HG03097 (cell line): ENCODE data around the gene PLA2G7.

Experiments
- ATAC-seq: cut with Tn5 transposase; IDR thresholded peaks from one replicate; pipeline ENCODE4 v1.9.1; 2021; ENCODE audit not compliant: unreplicated experiment, low FRiP score

PLA2G7 gene

DNA sequence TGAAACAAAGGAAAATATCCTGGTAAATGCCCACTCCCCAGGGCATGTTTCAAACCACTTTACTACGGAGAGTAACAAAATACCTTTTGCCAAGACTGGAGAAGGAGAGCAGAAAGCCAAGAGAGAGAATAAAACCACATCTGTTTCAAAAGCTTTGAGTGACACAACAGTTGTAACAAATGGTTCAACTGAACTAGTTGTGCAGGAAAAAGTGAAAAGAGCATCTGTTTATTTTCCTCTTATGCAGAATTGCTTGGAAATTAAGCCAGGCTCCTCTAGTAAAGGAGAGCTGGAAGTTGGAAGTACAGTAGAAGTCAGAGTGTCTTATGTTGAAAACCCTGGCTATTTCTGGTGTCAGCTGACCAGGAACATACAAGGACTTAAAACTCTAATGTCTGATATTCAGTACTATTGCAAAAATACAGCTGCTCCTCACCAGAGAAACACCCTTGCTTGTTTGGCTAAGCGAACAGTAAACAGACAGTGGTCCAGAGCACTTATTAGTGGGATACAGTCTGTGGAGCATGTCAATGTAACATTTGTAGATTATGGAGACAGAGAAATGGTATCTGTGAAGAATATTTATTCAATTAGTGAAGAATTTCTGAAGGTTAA, 44.9 kb downstream of the PLA2G7 start:
- ATAC-seq = no peak

DNA sequence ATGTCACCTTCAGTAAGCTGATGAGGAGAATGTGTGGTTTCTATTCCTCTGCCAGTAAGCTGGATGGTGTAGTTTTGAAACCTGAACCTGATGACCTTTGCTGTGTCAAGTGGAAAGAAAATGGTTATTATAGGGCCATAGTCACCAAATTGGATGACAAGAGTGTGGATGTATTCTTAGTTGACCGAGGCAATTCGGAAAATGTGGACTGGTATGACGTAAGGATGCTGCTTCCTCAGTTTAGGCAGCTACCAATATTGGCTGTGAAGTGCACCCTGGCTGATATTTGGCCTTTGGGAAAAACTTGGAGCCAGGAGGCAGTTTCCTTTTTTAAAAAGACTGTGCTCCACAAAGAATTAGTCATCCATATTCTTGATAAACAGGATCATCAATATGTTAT, 45.5 kb downstream of the PLA2G7 start:
- no peak for ATAC-seq

DNA sequence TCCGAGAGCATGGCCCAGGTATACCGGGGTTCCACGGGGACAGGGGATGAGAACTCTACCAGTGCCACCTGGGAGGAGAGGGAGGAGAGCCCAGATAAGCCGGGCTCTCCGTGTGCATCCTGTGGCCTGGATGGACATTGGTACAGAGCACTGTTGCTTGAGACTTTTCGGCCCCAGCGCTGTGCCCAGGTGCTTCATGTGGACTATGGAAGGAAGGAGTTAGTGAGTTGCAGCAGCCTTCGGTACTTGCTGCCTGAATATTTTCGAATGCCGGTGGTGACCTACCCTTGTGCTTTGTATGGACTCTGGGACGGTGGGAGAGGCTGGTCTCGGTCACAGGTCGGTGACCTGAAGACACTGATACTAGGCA, 46.2 kb downstream of the PLA2G7 start:
- no peak for ATAC-seq

DNA sequence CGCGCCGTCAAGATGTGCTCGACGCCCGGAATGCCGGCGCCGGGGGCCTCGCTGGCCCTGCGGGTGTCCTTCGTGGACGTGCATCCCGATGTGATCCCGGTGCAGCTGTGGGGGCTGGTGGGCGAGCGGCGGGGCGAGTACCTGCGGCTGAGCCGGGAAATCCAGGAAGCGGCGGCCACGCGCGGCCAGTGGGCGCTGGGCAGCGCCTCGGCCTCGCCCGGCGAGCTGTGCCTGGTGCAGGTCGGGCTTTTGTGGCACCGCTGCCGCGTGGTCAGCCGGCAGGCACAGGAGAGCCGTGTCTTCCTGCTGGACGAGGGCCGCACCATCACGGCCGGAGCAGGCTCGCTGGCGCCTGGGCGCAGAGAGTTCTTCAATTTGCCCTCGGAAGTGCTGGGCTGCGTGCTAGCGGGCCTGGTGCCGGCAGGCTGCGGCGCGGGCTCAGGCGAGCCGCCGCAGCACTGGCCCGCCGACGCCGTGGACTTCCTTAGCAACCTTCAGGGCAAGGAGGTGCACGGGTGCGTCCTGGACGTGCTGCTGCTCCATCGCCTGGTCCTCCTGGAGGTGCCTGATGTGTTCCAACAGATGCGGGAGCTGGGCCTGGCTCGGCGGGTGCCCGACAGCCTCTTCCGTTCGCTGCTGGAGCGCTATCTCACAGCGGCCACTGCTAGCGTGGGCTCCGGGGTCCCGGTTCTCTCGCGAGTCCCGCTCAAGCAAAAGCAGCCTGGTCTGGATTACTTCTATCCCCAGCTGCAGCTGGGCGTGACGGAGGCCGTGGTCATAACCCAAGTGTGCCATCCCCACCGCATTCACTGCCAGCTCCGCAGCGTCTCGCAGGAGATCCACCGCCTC, 46.8 kb downstream of the PLA2G7 start:
- no peak for ATAC-seq

DNA sequence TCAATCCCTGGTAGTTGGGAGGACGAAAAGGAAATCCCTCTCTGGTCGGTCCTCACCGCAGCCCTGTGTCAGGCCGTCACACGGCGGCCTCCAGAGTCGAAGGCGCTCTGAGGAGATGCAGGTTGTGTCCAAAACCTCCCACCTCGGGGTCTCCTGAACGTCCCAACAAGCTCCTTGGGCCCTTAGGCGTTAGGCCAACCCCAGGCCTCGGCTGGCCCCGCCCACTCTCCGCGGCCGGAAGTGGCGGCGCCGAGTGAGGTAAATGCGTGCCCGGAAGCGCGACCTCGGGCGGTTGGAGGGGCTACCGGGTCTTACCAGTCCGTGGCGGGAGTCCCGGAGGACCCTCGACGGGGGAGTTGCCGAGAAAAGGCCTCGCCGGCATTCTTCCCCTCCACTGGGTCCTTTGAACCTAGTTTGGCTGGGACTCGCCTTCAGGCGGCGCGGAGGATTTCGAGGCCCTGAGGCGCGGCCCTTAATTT, 47.5 kb downstream of the PLA2G7 start, which contains the start of gene TDRD6:
TSS of gene TDRD6 (plus strand) at position 267 of the 479 bp plus-strand sequence. CDS start 244 bp downstream, outside the sequence.
- no peak for ATAC-seq

DNA sequence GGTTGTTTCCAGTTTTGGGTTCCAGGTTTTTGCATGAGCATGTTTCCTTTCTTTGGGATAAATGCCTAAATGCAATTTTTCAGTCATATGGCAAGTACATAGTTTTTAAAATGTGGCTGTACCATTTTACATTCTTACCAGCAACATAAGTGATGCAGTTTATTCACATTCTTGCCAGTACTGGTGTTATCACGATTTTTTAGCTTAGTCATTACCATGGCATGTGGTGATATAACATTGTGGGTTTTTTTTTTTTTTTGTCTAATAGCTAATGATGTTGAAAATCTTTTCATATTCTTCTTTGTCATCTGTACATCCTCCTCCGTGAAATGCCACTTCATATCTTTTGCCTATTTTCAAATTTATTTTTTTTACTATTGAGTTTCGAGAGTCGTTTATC, 50.4 kb downstream of the PLA2G7 start:
- no peak for ATAC-seq

DNA sequence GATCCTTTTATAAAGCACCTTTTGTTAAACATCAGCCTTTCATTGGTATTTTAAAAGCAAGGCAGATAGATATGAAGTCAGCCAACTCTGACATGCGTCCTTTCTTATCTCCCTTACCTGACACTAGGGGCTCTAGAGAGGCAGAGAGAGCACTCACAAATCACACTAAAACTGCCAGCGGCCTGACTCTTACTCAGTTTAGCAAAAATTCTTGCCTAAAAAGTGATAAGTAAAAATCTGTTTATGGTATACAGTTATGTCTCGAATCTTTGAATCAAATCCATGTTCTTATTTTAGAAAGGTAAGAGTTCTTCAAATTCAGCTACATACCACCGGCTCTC, 57.9 kb downstream of the PLA2G7 start:
- ATAC-seq = no peak

DNA sequence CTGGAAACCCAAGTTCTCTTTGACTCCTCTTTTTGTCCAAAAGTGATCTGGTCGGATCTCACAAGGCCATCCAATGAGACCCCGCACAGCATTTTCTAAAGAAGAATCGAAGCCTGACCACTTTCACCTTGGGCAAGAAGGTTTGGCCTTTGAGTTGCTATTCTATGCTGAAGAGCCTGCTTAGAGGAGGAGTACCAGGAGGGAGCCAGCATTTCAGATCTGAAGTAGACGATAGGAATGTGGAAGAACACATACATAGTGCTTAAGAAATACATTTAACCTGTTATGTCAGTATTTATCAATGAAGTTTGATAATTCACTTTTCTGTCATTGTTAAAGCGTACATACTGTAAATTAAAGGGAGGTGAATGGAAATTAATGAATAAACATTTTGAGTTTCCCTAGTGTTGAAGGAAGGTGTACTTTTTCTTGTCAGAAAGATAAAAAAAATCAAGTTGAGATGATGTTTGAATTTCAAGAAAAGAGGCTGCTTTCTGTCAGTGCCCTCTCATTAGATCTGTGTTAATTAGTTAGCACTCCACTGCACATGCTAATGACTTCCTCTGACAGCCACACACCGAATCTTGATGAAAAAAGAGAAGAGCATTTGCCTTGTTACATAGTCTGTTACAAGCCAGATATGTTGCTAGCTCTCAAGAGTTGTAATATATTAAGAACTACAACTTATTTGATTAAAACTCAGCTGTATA, 58.4 kb downstream of the PLA2G7 start:
- ATAC-seq = no peak

DNA sequence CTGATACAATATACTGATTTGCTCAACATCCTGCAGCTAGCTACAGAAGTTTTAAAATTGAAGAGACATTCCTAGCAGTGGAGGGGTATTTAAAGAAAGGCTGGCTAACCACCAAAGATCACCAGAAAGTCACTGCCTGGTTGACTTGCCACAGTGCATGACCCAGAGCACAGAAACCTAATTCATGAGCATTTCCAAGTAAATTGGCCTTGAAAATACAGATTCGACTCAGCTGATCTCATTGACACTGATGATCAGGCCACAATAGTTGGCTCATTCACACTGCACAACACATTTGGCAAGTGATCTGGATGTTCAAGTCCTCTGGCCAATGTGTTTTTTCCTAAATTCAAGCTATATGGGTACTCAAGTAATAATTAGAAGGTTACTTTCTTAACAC, 60.8 kb downstream of the PLA2G7 start:
- no peak for ATAC-seq

DNA sequence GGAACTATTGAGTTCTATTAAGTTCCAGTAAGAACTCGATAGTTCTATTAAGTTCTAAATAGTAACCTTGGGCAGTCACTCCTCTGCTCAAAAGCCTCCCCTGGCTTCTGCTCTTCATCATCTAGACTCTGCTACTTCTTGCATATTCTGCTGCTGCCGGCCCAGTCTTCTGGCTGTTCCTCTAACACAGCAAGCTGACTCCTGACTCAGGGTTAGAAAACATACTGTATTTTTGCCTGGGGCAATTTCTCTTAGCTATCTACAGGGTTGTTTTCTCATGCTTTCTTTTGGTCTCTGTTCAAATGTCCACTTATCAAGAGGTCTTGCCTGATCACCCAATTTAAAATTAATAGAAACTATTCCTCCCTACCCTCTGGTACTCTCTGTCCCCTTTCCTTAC, 67.8 kb downstream of the PLA2G7 start:
- ATAC-seq = no peak

DNA sequence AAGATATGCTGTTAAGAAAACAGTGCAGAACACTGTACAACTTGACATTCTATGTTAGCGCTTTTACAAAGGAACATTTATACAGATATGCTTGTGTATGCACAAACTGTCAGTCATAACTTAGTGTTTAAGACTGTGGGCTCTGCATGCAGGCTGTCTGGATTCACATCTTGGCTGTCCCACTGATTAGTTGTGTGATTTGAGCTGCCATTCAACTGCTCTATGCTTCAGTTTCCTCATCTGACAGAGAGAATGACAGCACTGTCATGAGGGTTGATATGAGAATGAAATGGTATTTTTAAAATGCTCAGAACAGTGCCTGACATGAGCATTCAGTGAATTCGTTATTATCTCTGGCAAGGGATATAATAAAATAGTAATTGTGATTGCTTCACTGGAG, 73.7 kb downstream of the PLA2G7 start:
- no peak for ATAC-seq

DNA sequence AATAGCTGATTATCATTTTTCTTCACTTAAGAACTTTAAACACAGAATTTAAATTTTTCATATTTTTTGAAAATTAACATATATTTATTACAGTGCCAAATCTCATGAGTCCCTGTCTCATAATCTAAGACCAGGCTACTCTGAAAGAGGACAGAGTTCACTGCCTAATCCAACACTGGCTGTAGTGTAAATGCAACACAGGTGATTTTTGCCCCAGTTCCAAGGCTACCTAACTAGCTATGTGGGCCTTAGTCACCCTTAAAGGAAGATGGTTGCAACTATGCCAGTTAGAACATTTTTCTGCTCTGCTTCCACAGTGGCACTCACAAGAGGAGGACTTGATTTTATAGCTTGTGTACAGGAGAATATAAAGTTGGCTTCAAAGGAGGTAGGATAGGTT, 77.5 kb downstream of the PLA2G7 start:
- ATAC-seq = no peak

DNA sequence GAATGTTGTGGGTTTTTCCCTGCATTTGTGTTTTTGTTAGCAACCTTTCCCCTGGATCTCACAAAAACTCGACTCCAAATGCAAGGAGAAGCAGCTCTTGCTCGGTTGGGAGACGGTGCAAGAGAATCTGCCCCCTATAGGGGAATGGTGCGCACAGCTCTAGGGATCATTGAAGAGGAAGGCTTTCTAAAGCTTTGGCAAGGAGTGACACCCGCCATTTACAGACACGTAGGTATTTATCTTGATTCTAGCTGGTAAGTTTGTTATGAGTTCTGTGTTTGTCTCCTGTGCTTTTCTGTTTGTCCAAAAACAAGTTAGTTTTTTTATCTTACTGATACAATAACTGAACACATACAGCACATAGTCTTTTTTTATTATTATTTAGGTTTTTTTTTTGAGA, 79.4 kb downstream of the PLA2G7 start:
- ATAC-seq = no peak
